ENCODE results near the gene OSGIN1. TPM values are rescaled to one million over a fixed set of nuclear protein-coding genes. Genes with fewer than 3 reads are reported as not detected.

Gene OSGIN1
- total RNA-seq, 2 donors from 2014 or later, result 9.4 to 11.9 TPM

GRCh38 chr16:84000989-84001642 is 48.1 kb downstream of the OSGIN1 start:
- peaks cover 3% of the 10 kb centered on the region for H3K27me3 ChIP-seq
- TF ChIP-seq, protein P1, sequence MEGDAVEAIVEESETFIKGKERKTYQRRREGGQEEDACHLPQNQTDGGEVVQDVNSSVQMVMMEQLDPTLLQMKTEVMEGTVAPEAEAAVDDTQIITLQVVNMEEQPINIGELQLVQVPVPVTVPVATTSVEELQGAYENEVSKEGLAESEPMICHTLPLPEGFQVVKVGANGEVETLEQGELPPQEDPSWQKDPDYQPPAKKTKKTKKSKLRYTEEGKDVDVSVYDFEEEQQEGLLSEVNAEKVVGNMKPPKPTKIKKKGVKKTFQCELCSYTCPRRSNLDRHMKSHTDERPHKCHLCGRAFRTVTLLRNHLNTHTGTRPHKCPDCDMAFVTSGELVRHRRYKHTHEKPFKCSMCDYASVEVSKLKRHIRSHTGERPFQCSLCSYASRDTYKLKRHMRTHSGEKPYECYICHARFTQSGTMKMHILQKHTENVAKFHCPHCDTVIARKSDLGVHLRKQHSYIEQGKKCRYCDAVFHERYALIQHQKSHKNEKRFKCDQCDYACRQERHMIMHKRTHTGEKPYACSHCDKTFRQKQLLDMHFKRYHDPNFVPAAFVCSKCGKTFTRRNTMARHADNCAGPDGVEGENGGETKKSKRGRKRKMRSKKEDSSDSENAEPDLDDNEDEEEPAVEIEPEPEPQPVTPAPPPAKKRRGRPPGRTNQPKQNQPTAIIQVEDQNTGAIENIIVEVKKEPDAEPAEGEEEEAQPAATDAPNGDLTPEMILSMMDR (IDR thresholded peaks at IDR 0.05), result no peak
- no peaks in the 10 kb centered on the region for H3K36me3 ChIP-seq
- no peaks in the 10 kb centered on the region for H3K9me3 ChIP-seq
- intact Hi-C loops (cut with DNase I), result no loop called here
- no peak overlapping the region for H3K27ac ChIP-seq
- H3K4me1 ChIP-seq, result no peaks in the 10 kb centered on the region
- DNase-seq, result no peak
- H3K9ac ChIP-seq (ENCODE audit: low read depth in 2 of 2, low read length in 2 of 2), result no peak overlapping the region
- no peak overlapping the region for H3K4me3 ChIP-seq

- no peaks in the 10 kb centered on the region for H3K36me3 ChIP-seq
- H3K9me3 ChIP-seq, result no peaks in the 10 kb centered on the region
- H3K4me1 ChIP-seq, result no peaks in the 10 kb centered on the region
- no peak for DNase-seq
- no peak overlapping the region for H3K9ac ChIP-seq (ENCODE audit: low read depth in 2 of 2, low read length in 2 of 2)
- no peak overlapping the region for H3K27ac ChIP-seq
- H3K4me3 ChIP-seq, result no peak overlapping the region
- TF ChIP-seq, protein P1 (IDR thresholded peaks at IDR 0.05), result no peak
- intact Hi-C loops (cut with DNase I), result no loop called here
- no peaks in the 10 kb centered on the region for H3K27me3 ChIP-seq
Observed at GRCh38 chr16:84001726-84002125, 48.7 kb downstream of the OSGIN1 start.

GRCh38 chr16:84003038-84003437 is 50.0 kb downstream of the OSGIN1 start:
- Histone ChIP-seq H3K27ac (no peak overlapping the region), H3K36me3 (no peaks in the 10 kb centered on the region), H3K27me3 (no peaks in the 10 kb centered on the region), H3K4me3 (no peak overlapping the region), H3K9ac (ENCODE audit: low read depth in 2 of 2, low read length in 2 of 2) (no peak overlapping the region), H3K4me1 (no peaks in the 10 kb centered on the region), H3K9me3 (no peaks in the 10 kb centered on the region)
- no peak for DNase-seq
- intact Hi-C loops (cut with DNase I), result no loop called here
- TF ChIP-seq, protein P1 (IDR thresholded peaks at IDR 0.05), result no peak

- Histone ChIP-seq H3K27ac (no peak overlapping the region), H3K27me3 (no peaks in the 10 kb centered on the region), H3K9me3 (no peaks in the 10 kb centered on the region), H3K36me3 (no peaks in the 10 kb centered on the region), H3K4me3 (no peak overlapping the region), H3K4me1 (no peaks in the 10 kb centered on the region), H3K9ac (ENCODE audit: low read depth in 2 of 2, low read length in 2 of 2) (no peak overlapping the region)
- no peak for DNase-seq
- TF ChIP-seq, protein P1 (IDR thresholded peaks at IDR 0.05), result no peak
- intact Hi-C loops (cut with DNase I), result no loop called here
Observed at GRCh38 chr16:84004442-84004841, 51.4 kb downstream of the OSGIN1 start.

DNA sequence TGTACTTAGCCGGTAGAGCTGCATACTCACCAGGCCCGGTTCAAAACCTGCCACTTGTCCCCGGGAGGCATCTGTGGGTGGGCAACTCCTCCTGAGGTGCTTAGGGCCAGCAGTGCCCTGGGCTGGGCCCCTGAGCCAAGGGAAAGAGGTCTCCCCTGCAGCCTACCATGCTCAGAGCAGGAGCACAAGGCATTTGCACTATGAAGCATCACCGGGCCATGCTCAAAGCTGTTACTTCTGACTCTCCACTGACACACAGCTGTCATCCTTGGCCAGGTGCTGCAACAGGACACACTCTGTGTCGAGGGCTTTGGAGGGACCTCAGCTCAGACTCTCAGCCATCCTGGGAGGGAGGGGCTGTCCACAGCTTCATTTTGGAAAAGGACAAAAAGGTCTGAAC is 52.4 kb downstream of the OSGIN1 start:
- Histone ChIP-seq H3K4me3 (no peak overlapping the region), H3K27me3 (no peaks in the 10 kb centered on the region)
- TF ChIP-seq, protein P1 (IDR thresholded peaks at IDR 0.05), result no peak

More for the DNA sequence above, 52.4 kb downstream of the OSGIN1 start:
- intact Hi-C loops (cut with DNase I), result no loop called here
- Histone ChIP-seq H3K4me1 (no peaks in the 10 kb centered on the region), H3K27ac (no peak overlapping the region), H3K36me3 (no peaks in the 10 kb centered on the region), H3K9ac (ENCODE audit: low read depth in 2 of 2, low read length in 2 of 2) (no peak overlapping the region), H3K9me3 (no peaks in the 10 kb centered on the region)
- DNase-seq, result no peak

All from colonic mucosa (tissue), 4 donors.